GM18519 (cell line): ENCODE data around the gene MAGEH1.

Source experiments
- ATAC-seq: cut with Tn5 transposase; IDR thresholded peaks from one replicate; pipeline ENCODE4 v1.9.1; 2021; ENCODE audit warnings: mild to moderate bottlenecking, moderate library complexity; ENCODE audit not compliant: unreplicated experiment, low FRiP score

The MAGEH1 gene

DNA sequence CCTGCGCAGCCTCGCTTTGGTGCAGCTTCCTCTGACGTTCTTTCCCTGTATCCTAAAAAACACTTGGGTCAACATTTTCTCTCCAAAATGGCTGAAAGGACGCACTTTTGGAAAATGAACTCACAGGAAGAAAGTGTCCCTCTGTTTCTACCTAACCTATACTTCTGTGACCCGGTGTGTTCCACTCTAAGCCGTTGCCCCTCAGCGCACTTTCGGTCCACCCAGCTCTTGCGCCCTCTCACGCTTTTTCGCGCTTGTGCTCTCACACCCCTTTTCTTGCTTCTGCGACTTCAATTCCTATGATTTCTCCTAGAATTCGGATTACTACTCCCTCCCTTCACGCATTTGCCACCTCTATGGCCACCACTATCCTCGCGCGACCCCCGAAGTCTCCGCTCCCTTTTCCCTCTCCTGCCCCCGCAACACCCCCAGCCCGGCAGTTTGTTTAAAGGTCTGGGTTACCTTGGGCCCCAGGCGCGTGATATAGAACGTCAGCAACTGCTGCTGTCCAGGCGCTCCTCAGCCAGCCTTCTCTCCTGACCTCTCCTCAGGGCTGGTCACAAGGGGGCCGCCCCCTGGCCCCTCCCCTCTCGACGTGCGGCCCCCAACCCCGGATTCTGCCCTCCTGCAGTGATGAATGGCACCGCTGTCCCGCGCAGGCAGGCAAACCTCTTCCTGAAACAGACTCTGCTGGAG, 37.5 kb downstream of the MAGEH1 start, which contains the start of gene USP51:
Gene USP51, minus strand, starts transcription at position 535 of the 696 bp plus-strand sequence. CDS start 909 bp downstream, outside the sequence.
- ATAC-seq = peak; percentile 32

- ATAC-seq = no peak
Measured at GRCh38 chrX:55490121-55490520, 38.2 kb downstream of the MAGEH1 start.

GRCh38 chrX:55490974-55491373, 39.0 kb downstream of the MAGEH1 start:
- no peak for ATAC-seq
